HEK293 (cell line): ENCODE measurements around the gene ATF1.

Experiments
- CTCF ChIA-PET: fragments of 350-600 bp; formaldehyde crosslinking; extraction: SDS; loops from one replicate; lab custom pipeline; 2021; ENCODE audit warnings: antibody characterized with exemption; lab: Yijun Ruan, JAX
- POLR2A ChIA-PET: fragments of 300-600 bp; formaldehyde crosslinking; extraction: SDS; loops from one replicate; lab custom pipeline; 2020; ENCODE audit warnings: antibody characterized with exemption, inconsistent platforms; lab: Yijun Ruan, JAX
- H3K27ac ChIP-seq: fragments of 200-500 bp; sonication (Bioruptor generic); 2 replicates; pipeline ENCODE4 v1.5.1; 2014; ENCODE audit warnings: low read depth, low read length, control low read depth, inconsistent platforms; ENCODE audit errors: extremely low read depth
- H3K36me3 ChIP-seq, 2 experiments: fragments of 200-500 bp in 1 of 2; sonication (Bioruptor generic) in 1 of 2; 1 replicate in 1 of 2; 2 replicates in 1 of 2; pipeline ENCODE4 v1.5.1; 2014 to 2017; ENCODE audit warnings: inconsistent platforms in 2 of 2, low read length in 2 of 2; ENCODE audit not compliant: control insufficient read depth in 2 of 2, insufficient read depth in 1 of 2
- H3K4me1 ChIP-seq: fragments of 200-500 bp; sonication (Bioruptor generic); 2 replicates; pipeline ENCODE4 v1.5.1; 2014; ENCODE audit warnings: mild to moderate bottlenecking, low read length, inconsistent platforms; ENCODE audit not compliant: control insufficient read depth, insufficient read depth
- H3K4me3 ChIP-seq: 2 replicates; pipeline ENCODE4 v1.5.1; 2011; ENCODE audit warnings: low read depth, mild to moderate bottlenecking, control low read depth, low read length, moderate library complexity
- H3K9me3 ChIP-seq: fragments of 200-500 bp; sonication (Bioruptor generic); 2 replicates; pipeline ENCODE4 v1.5.1; 2014; ENCODE audit warnings: low read depth, low read length, inconsistent platforms; ENCODE audit not compliant: control insufficient read depth, insufficient read depth
- GLIS1 ChIP-seq: fragments of 450-650 bp; formaldehyde crosslinking; IDR thresholded peaks from 2 replicates; pipeline ENCODE4 v1.5.1; 2016; ENCODE audit warnings: missing biosample characterization, missing genetic modification characterization
- GLIS2 ChIP-seq: fragments of 450-650 bp; formaldehyde crosslinking; IDR thresholded peaks from 2 replicates; pipeline ENCODE4 v1.5.1; 2016; ENCODE audit warnings: missing biosample characterization, missing genetic modification characterization
- HOXD13 ChIP-seq: sonication (generic); formaldehyde crosslinking; IDR thresholded peaks from 2 replicates; pipeline ENCODE4 v1.8.0; 2022; ENCODE audit warnings: missing genetic modification reagents, borderline replicate concordance
- KLF10 ChIP-seq: fragments of 450-650 bp; IDR thresholded peaks from 2 replicates; pipeline ENCODE4 v1.5.1; 2018; ENCODE audit warnings: missing biosample characterization, mild to moderate bottlenecking, missing genetic modification characterization
- SCRT2 ChIP-seq: fragments of 450-650 bp; formaldehyde crosslinking; IDR thresholded peaks from 2 replicates; pipeline ENCODE4 v1.5.1; 2016; ENCODE audit warnings: missing biosample characterization, missing genetic modification characterization
- ZNF132 ChIP-seq: fragments of 450-650 bp; formaldehyde crosslinking; IDR thresholded peaks from 2 replicates; pipeline ENCODE4 v1.5.1; 2017; ENCODE audit warnings: missing biosample characterization, missing genetic modification characterization, borderline replicate concordance
- ZNF146 ChIP-seq: fragments of 450-650 bp; formaldehyde crosslinking; IDR thresholded peaks from 2 replicates; pipeline ENCODE4 v1.5.1; 2016; ENCODE audit warnings: missing biosample characterization, missing genetic modification characterization
- ZNF223 ChIP-seq: fragments of 450-650 bp; formaldehyde crosslinking; IDR thresholded peaks from 2 replicates; pipeline ENCODE4 v1.5.1; 2016; ENCODE audit warnings: missing biosample characterization, missing genetic modification characterization
- ZNF239 ChIP-seq: fragments of 450-650 bp; formaldehyde crosslinking; IDR thresholded peaks from 2 replicates; pipeline ENCODE4 v1.5.1; 2016; ENCODE audit warnings: missing biosample characterization, missing genetic modification characterization
- ZNF248 ChIP-seq: fragments of 450-650 bp; formaldehyde crosslinking; IDR thresholded peaks from 2 replicates; pipeline ENCODE4 v1.5.1; 2017; ENCODE audit warnings: missing biosample characterization, missing genetic modification characterization
- ZNF292 ChIP-seq: fragments of 450-650 bp; formaldehyde crosslinking; IDR thresholded peaks from 2 replicates; pipeline ENCODE4 v1.5.1; 2016; ENCODE audit warnings: low read depth, missing biosample characterization, missing genetic modification characterization, borderline replicate concordance
- ZNF37A ChIP-seq: fragments of 450-650 bp; IDR thresholded peaks from 2 replicates; pipeline ENCODE4 v1.5.1; 2018; ENCODE audit warnings: missing biosample characterization, missing genetic modification characterization
- ZNF423 ChIP-seq: fragments of 450-650 bp; formaldehyde crosslinking; IDR thresholded peaks from 2 replicates; pipeline ENCODE4 v1.5.1; 2016; ENCODE audit warnings: missing biosample characterization, missing genetic modification characterization
- ZNF510 ChIP-seq: fragments of 450-650 bp; formaldehyde crosslinking; IDR thresholded peaks from 2 replicates; pipeline ENCODE4 v1.5.1; 2018; ENCODE audit warnings: mild to moderate bottlenecking, missing genetic modification characterization, missing biosample characterization; ENCODE audit not compliant: insufficient replicate concordance
- ZNF521 ChIP-seq: fragments of 450-650 bp; formaldehyde crosslinking; IDR thresholded peaks from 2 replicates; pipeline ENCODE4 v1.5.1; 2017; ENCODE audit warnings: missing biosample characterization, mild to moderate bottlenecking, missing genetic modification characterization
- ZNF548 ChIP-seq: fragments of 450-650 bp; formaldehyde crosslinking; IDR thresholded peaks from 2 replicates; pipeline ENCODE4 v1.5.1; 2016; ENCODE audit warnings: missing biosample characterization, missing genetic modification characterization
- ZNF549 ChIP-seq: fragments of 450-650 bp; IDR thresholded peaks from 2 replicates; pipeline ENCODE4 v1.5.1; 2018; ENCODE audit warnings: missing biosample characterization, missing genetic modification characterization, mild to moderate bottlenecking, inconsistent platforms, moderate library complexity
- ZNF658 ChIP-seq: fragments of 450-650 bp; formaldehyde crosslinking; IDR thresholded peaks from 2 replicates; pipeline ENCODE4; 2016; ENCODE audit warnings: missing biosample characterization, missing genetic modification characterization
- ZNF792 ChIP-seq: fragments of 450-650 bp; formaldehyde crosslinking; IDR thresholded peaks from 2 replicates; pipeline ENCODE4 v1.5.1; 2016; ENCODE audit warnings: missing biosample characterization, missing genetic modification characterization
- ZSCAN16 ChIP-seq: fragments of 450-650 bp; formaldehyde crosslinking; IDR thresholded peaks from 2 replicates; pipeline ENCODE4 v1.5.1; 2016; ENCODE audit warnings: missing biosample characterization, missing genetic modification characterization
- ZSCAN30 ChIP-seq: fragments of 450-650 bp; IDR thresholded peaks from 2 replicates; pipeline ENCODE4 v1.5.1; 2018; ENCODE audit warnings: missing biosample characterization, mild to moderate bottlenecking, missing genetic modification characterization, moderate library complexity
- ZXDB ChIP-seq: fragments of 450-650 bp; formaldehyde crosslinking; IDR thresholded peaks from 2 replicates; pipeline ENCODE4 v1.5.1; 2016; ENCODE audit warnings: missing biosample characterization, missing genetic modification characterization
- TF ChIP-seq, protein P1 (sequence below): sonication (generic); formaldehyde crosslinking; IDR thresholded peaks from 2 replicates; pipeline ENCODE4 v1.8.1; 2022; ENCODE audit warnings: mild to moderate bottlenecking, moderate library complexity, missing genetic modification reagents
- TF ChIP-seq, protein P2 (sequence below): fragments of 450-650 bp; formaldehyde crosslinking; IDR thresholded peaks from 2 replicates; pipeline ENCODE4 v1.5.1; 2016; ENCODE audit warnings: missing biosample characterization, missing genetic modification characterization
- TF ChIP-seq, protein P3 (sequence below): fragments of 450-650 bp; formaldehyde crosslinking; IDR thresholded peaks from 2 replicates; pipeline ENCODE4 v1.5.1; 2016; ENCODE audit warnings: missing biosample characterization, missing genetic modification characterization
- TF ChIP-seq, protein P4 (sequence below): fragments of 450-650 bp; formaldehyde crosslinking; IDR thresholded peaks from 2 replicates; pipeline ENCODE4 v1.5.1; 2017; ENCODE audit warnings: missing biosample characterization, missing genetic modification characterization

Gene ATF1

DNA sequence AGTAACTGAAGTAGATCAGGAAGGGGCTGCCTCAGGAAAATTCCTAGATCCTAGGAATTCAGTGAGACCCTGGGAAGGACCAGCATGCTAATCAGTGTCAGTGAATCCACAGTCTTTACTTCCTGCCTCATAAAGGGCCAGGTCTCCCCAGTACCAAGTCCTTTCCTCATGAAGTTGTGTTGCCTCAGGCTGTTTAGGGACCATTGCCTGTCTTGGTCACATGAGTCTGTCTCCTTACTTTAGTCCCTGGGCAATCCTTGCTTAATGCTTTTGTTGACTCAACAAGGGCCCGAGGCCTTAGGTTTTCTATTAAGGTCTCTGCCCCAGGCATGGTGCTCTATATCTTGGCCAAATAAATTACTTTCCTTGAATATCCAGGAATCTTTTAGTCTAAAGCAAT, 16.1 kb upstream of the ATF1 start:
- ChIA-PET CTCF (no interaction called here), POLR2A (no interaction called here)
- Histone ChIP-seq H3K4me3 (no peak overlapping the region), H3K36me3 (peaks cover 0 to 26% of the 10 kb centered on the region in 2 experiments; a peak in 1 of 3 replicates), H3K4me1 (no peaks in the 10 kb centered on the region; the same call in 1 of the 2 replicates), H3K9me3 (no peaks in the 10 kb centered on the region), H3K27ac (no peak overlapping the region)
- TF ChIP-seq ZNF792 (tag by site-specific recombination): no peak
- no peak for TF ChIP-seq ZNF423 (tag by site-specific recombination)
- no peak for TF ChIP-seq ZNF549 (tag by site-specific recombination)
- TF ChIP-seq HOXD13 (CRISPR knock-in tag): no peak
- TF ChIP-seq, protein P1, sequence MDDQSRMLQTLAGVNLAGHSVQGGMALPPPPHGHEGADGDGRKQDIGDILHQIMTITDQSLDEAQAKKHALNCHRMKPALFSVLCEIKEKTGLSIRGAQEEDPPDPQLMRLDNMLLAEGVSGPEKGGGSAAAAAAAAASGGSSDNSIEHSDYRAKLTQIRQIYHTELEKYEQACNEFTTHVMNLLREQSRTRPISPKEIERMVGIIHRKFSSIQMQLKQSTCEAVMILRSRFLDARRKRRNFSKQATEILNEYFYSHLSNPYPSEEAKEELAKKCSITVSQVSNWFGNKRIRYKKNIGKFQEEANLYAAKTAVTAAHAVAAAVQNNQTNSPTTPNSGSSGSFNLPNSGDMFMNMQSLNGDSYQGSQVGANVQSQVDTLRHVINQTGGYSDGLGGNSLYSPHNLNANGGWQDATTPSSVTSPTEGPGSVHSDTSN: no peak
- no peak for TF ChIP-seq ZXDB (tag by site-specific recombination)
- TF ChIP-seq KLF10: no peak
- no peak for TF ChIP-seq ZNF292
- no peak for TF ChIP-seq ZNF248 (tag by site-specific recombination)
- TF ChIP-seq ZNF132 (tag by site-specific recombination): no peak
- TF ChIP-seq ZNF548 (tag by site-specific recombination): no peak

DNA sequence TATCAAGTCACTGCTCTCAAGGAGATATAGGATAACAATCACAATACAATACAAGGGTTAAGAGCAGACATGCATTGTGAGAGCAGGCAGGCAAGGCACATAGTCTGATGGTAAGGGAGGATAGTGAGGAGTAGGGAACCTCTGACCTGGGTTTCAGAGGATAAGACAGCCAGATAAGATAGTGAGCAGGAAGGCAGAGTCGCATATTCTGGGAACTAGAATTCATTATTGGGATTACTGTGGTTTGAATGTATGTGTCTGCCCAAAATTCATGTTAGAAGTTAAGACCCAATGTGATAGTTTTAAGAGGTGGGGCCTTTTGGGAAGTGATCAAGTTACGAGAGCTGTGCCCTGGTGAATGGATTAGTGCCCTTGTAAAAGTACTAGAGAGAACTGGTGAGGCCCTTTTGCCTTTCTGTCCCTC, 14.4 kb upstream of the ATF1 start:
- ChIA-PET CTCF (interaction anchor here (1.3 kb wide), 1 partner anchor 14 kb away, joined by 5 read pairs; no protein-coding TSS in a partner anchor), POLR2A (no interaction called here)
- TF ChIP-seq, protein P2, sequence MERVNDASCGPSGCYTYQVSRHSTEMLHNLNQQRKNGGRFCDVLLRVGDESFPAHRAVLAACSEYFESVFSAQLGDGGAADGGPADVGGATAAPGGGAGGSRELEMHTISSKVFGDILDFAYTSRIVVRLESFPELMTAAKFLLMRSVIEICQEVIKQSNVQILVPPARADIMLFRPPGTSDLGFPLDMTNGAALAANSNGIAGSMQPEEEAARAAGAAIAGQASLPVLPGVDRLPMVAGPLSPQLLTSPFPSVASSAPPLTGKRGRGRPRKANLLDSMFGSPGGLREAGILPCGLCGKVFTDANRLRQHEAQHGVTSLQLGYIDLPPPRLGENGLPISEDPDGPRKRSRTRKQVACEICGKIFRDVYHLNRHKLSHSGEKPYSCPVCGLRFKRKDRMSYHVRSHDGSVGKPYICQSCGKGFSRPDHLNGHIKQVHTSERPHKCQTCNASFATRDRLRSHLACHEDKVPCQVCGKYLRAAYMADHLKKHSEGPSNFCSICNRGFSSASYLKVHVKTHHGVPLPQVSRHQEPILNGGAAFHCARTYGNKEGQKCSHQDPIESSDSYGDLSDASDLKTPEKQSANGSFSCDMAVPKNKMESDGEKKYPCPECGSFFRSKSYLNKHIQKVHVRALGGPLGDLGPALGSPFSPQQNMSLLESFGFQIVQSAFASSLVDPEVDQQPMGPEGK (tag by site-specific recombination): no peak
- TF ChIP-seq ZNF37A (tag by site-specific recombination): no peak
- TF ChIP-seq, protein P3, sequence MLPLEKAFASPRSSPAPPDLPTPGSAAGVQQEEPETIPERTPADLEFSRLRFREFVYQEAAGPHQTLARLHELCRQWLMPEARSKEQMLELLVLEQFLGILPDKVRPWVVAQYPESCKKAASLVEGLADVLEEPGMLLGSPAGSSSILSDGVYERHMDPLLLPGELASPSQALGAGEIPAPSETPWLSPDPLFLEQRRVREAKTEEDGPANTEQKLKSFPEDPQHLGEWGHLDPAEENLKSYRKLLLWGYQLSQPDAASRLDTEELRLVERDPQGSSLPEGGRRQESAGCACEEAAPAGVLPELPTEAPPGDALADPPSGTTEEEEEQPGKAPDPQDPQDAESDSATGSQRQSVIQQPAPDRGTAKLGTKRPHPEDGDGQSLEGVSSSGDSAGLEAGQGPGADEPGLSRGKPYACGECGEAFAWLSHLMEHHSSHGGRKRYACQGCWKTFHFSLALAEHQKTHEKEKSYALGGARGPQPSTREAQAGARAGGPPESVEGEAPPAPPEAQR (tag by site-specific recombination): no peak
- TF ChIP-seq GLIS1 (tag by site-specific recombination): no peak
- TF ChIP-seq ZSCAN16 (tag by site-specific recombination): no peak
- TF ChIP-seq ZNF658 (tag by site-specific recombination): no peak
- TF ChIP-seq SCRT2: no peak
- no peak for TF ChIP-seq GLIS2 (tag by site-specific recombination)
- TF ChIP-seq ZNF510: no peak
- TF ChIP-seq, protein P4, sequence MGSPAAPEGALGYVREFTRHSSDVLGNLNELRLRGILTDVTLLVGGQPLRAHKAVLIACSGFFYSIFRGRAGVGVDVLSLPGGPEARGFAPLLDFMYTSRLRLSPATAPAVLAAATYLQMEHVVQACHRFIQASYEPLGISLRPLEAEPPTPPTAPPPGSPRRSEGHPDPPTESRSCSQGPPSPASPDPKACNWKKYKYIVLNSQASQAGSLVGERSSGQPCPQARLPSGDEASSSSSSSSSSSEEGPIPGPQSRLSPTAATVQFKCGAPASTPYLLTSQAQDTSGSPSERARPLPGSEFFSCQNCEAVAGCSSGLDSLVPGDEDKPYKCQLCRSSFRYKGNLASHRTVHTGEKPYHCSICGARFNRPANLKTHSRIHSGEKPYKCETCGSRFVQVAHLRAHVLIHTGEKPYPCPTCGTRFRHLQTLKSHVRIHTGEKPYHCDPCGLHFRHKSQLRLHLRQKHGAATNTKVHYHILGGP (tag by site-specific recombination): no peak
- TF ChIP-seq ZNF239: no peak
- no peak for TF ChIP-seq ZNF146 (tag by site-specific recombination)
- no peak for TF ChIP-seq ZNF223
- TF ChIP-seq ZNF521 (tag by site-specific recombination): no peak
- TF ChIP-seq ZSCAN30: no peak

More for the DNA sequence above, 14.4 kb upstream of the ATF1 start:
- Histone ChIP-seq H3K36me3 (peaks cover 0 to 17% of the 10 kb centered on the region in 2 experiments; a peak in 1 of 3 replicates), H3K9me3 (no peaks in the 10 kb centered on the region), H3K4me3 (no peak overlapping the region), H3K4me1 (no peaks in the 10 kb centered on the region; the same call in 1 of the 2 replicates), H3K27ac (no peak overlapping the region)
